ENCODE measurements around the gene OR52I1. TPM values are rescaled to one million over a fixed set of nuclear protein-coding genes. Genes with fewer than 3 reads are reported as not detected.

Gene OR52I1
- not detected for total RNA-seq
- long read RNA-seq: 0 reads

- Histone ChIP-seq H3K4me3 (no peak within 1 kb of the TSS), H3K4me1 (no peaks in the 10 kb centered on the region), H3K36me3 (peaks cover 7% of the 10 kb centered on the region), H3K9me3 (no peaks in the 10 kb centered on the region), H3K27me3 (no peaks in the 10 kb centered on the region), H3K27ac (no peak within 1 kb of the TSS)
- ATAC-seq: no peak
- no peak for DNase-seq
- TF ChIP-seq CTCF (IDR thresholded peaks at IDR 0.05): no peak
- intact Hi-C loops (cut with DNase I): no loop called here
These were observed at the start of gene OR52I1 for GRCh38 chr11:4593739-4594138. Gene OR52I1, plus strand, starts transcription at chr11:4594039. Its CDS starts 0 bp downstream, at chr11:4594039.

- no peaks in the 10 kb centered on the region for H3K4me1 ChIP-seq
- DNase-seq (no peak), ATAC-seq (no peak)
- no peak within 1 kb of the TSS for H3K4me3 ChIP-seq
- H3K9me3 ChIP-seq: no peaks in the 10 kb centered on the region
- no peak within 1 kb of the TSS for H3K27ac ChIP-seq
- H3K36me3 ChIP-seq: no peaks in the 10 kb centered on the region
- TF ChIP-seq CTCF (IDR thresholded peaks at IDR 0.05): no peak
- H3K27me3 ChIP-seq: no peaks in the 10 kb centered on the region
- intact Hi-C loops (cut with DNase I): no loop called here
These were observed 48.9 kb upstream of the OR52I1 start, which contains the start of gene OR52M1 for GRCh38 chr11:4544891-4545290. Gene OR52M1, plus strand, starts transcription at chr11:4545191. Its CDS starts 0 bp downstream, at chr11:4545191.

GRCh38 chr11:4546878-4547277, 47.0 kb upstream of the OR52I1 start:
- H3K4me1 ChIP-seq: no peaks in the 10 kb centered on the region
- no peak for ATAC-seq
- TF ChIP-seq CTCF (IDR thresholded peaks at IDR 0.05): no peak
- no peaks in the 10 kb centered on the region for H3K27me3 ChIP-seq
- H3K9me3 ChIP-seq: no peaks in the 10 kb centered on the region
- no peak overlapping the region for H3K27ac ChIP-seq
- no peak for DNase-seq
- H3K4me3 ChIP-seq: no peak overlapping the region
- intact Hi-C loops (cut with DNase I): no loop called here
- no peaks in the 10 kb centered on the region for H3K36me3 ChIP-seq

- no peak overlapping the region for H3K4me3 ChIP-seq
- no peaks in the 10 kb centered on the region for H3K4me1 ChIP-seq
- TF ChIP-seq CTCF (IDR thresholded peaks at IDR 0.05): no peak
- intact Hi-C loops (cut with DNase I): no loop called here
- no peaks in the 10 kb centered on the region for H3K9me3 ChIP-seq
- no peak for ATAC-seq
- H3K36me3 ChIP-seq: no peaks in the 10 kb centered on the region
- H3K27ac ChIP-seq: no peak overlapping the region
- no peaks in the 10 kb centered on the region for H3K27me3 ChIP-seq
- no peak for DNase-seq
These were observed 46.4 kb upstream of the OR52I1 start for GRCh38 chr11:4547416-4547815.

GRCh38 chr11:4551346-4551979, 42.4 kb upstream of the OR52I1 start:
- no peak overlapping the region for H3K27ac ChIP-seq
- ATAC-seq (no peak), DNase-seq (no peak)
- no peak overlapping the region for H3K4me3 ChIP-seq
- H3K36me3 ChIP-seq: no peaks in the 10 kb centered on the region
- no peaks in the 10 kb centered on the region for H3K9me3 ChIP-seq
- peak; percentile 13 for TF ChIP-seq CTCF (IDR thresholded peaks at IDR 0.05)
- H3K27me3 ChIP-seq: no peaks in the 10 kb centered on the region
- intact Hi-C loops (cut with DNase I): no loop called here
- H3K4me1 ChIP-seq: no peaks in the 10 kb centered on the region

Data from upper lobe of right lung (tissue), 1 donor.